ENCODE results near the gene MORN5. TPM values are rescaled to one million over a fixed set of nuclear protein-coding genes. Genes with fewer than 3 reads are reported as not detected.
A peak's percentile ranks its signal among the peaks of the same experiment; 100 is the strongest.

Gene MORN5
- total RNA-seq = not detected in 2 replicates

- no peak for TF ChIP-seq CTCF (conservative IDR thresholded peaks at IDR 0.05; ENCODE audit: low read depth, low read length)
- peak within 1 kb of the TSS; percentile 94 for H3K4me3 ChIP-seq (ENCODE audit: low read depth, low read length)
- peak; percentile 59 for DNase-seq (ENCODE audit: low read depth)
Observed at GRCh38 chr9:122159026-122159924, at the start of gene MORN5, which contains the start of gene NDUFA8. Gene MORN5, plus strand, starts transcription at chr9:122159908. Its CDS starts 65 bp downstream, at chr9:122159973. Gene NDUFA8, minus strand, starts transcription at chr9:122159779. Its CDS starts 102 bp downstream, at chr9:122159677.

GRCh38 chr9:122110100-122110833, 49.4 kb upstream of the MORN5 start:
- no peak overlapping the region for H3K4me3 ChIP-seq (ENCODE audit: low read depth, low read length)
- no peak for DNase-seq (ENCODE audit: low read depth)
- no peak for TF ChIP-seq CTCF (conservative IDR thresholded peaks at IDR 0.05; ENCODE audit: low read depth, low read length)

GRCh38 chr9:122111413-122112085, 48.2 kb upstream of the MORN5 start:
- no peak for TF ChIP-seq CTCF (conservative IDR thresholded peaks at IDR 0.05; ENCODE audit: low read depth, low read length)
- no peak for DNase-seq (ENCODE audit: low read depth)

GRCh38 chr9:122112238-122112637, 47.5 kb upstream of the MORN5 start:
- DNase-seq (ENCODE audit: low read depth) = no peak
- no peak overlapping the region for H3K4me3 ChIP-seq (ENCODE audit: low read depth, low read length)
- no peak for TF ChIP-seq CTCF (conservative IDR thresholded peaks at IDR 0.05; ENCODE audit: low read depth, low read length)

More at GRCh38 chr9:122111413-122112085, 48.2 kb upstream of the MORN5 start:
- H3K4me3 ChIP-seq (ENCODE audit: low read depth, low read length) = no peak overlapping the region

- no peak for DNase-seq (ENCODE audit: low read depth)
- H3K4me3 ChIP-seq (ENCODE audit: low read depth, low read length) = no peak overlapping the region
- no peak for TF ChIP-seq CTCF (conservative IDR thresholded peaks at IDR 0.05; ENCODE audit: low read depth, low read length)
Observed at GRCh38 chr9:122113574-122113973, 46.1 kb upstream of the MORN5 start.

GRCh38 chr9:122115176-122116035, 44.3 kb upstream of the MORN5 start:
- no peak for TF ChIP-seq CTCF (conservative IDR thresholded peaks at IDR 0.05; ENCODE audit: low read depth, low read length)
- no peak for DNase-seq (ENCODE audit: low read depth)
- no peak overlapping the region for H3K4me3 ChIP-seq (ENCODE audit: low read depth, low read length)
